Adrenal gland (tissue), 12 donors: Measurements from ENCODE around the gene PRRT1. TPM values are rescaled to one million over a fixed set of nuclear protein-coding genes. Genes with fewer than 3 reads are reported as not detected.
"Not testable (repeated sequence)": the region's sequence is repeated elsewhere in the genome, so short reads cannot be mapped to it uniquely, and the experiment has no call there.

Experiments used
- DNase-seq, 7 donors: peaks; one replicate each; pipeline ENCODE4 v3.0.0-alpha.2; 2019 to 2020
- H3K27ac ChIP-seq, 5 donors: fragments of 200-600 bp; sonication (generic) in 4 of 5; 1 replicate in 3 of 5; 2 replicates in 2 of 5; pipeline versions ENCODE4 v1.5.1 to v1.8.0; 2016 to 2020; ENCODE audit warnings: mild to moderate bottlenecking in 1 of 5
- H3K27me3 ChIP-seq: fragments of 200-600 bp; 2 replicates; pipeline ENCODE4 v1.8.0; 2021
- H3K36me3 ChIP-seq, 2 donors: fragments of 200-600 bp; replicated peaks in 1 of 2; 1 replicate in 1 of 2; 2 replicates in 1 of 2; pipeline versions ENCODE4 v1.5.1 to v1.8.0; 2018 to 2022
- H3K4me1 ChIP-seq, 2 donors: fragments of 200-600 bp; replicated peaks in 1 of 2; 1 replicate in 1 of 2; 2 replicates in 1 of 2; pipeline versions ENCODE4 v1.5.1 to v1.8.0; 2018 to 2021
- H3K4me3 ChIP-seq, 4 donors: fragments of 200-600 bp; sonication (generic) in 3 of 4; one replicate each; pipeline ENCODE4 v1.5.1; 2016 to 2018
- H3K9me3 ChIP-seq, 3 donors: fragments of 200-600 bp; sonication (generic) in 1 of 3; replicated peaks in 1 of 3; 1 replicate in 2 of 3; 2 replicates in 1 of 3; pipeline versions ENCODE4 v1.5.1 to v1.8.0; 2016 to 2021
- CTCF ChIP-seq, 6 experiments: fragments of 450-650 bp in 4 of 6; fragments of 200-600 bp in 2 of 6; sonication (generic) in 1 of 6; IDR thresholded peaks; 1 replicate in 5 of 6; 2 replicates in 1 of 6; pipeline versions ENCODE4 v1.5.1 to v1.8.0; 2016 to 2021; ENCODE audit warnings: antibody characterized with exemption in 6 of 6, mild to moderate bottlenecking in 2 of 6, moderate library complexity in 1 of 6
- POLR2A ChIP-seq, 2 donors: fragments of 450-650 bp; IDR thresholded peaks; one replicate each; pipeline ENCODE4 v1.6.1; 2017; ENCODE audit warnings: antibody characterized with exemption in 2 of 2, mild to moderate bottlenecking in 2 of 2, moderate library complexity in 1 of 2
- WGBS, 4 donors: extraction: QIAGEN DNeasy Blood & Tissue Kit in 2 of 4; methylation state at CpG; one replicate each; pipeline versions ENCODE4 v1.1.5 to v1.1.7; 2013 to 2017; 5-methylcytosine and 5-hydroxymethylcytosine counted together
- intact Hi-C, 2 donors: fragments of 100-400 bp; cut with DNase I; formaldehyde crosslinking; loops; one replicate each; pipeline versions ENCODE4 v1.14.1 to v1.15.0; 2022 to 2023
- polyA plus RNA-seq, 3 donors: library from polyadenylated mRNA; stranded (reverse); fragments of 200-250 nt in 2 of 3; fragments of 350-450 nt in 1 of 3; fragmentation: Illumina TruSeq in 1 of 3; extraction: RNeasy Lipid Tissue Mini Kit (QIAGEN cat#74804) in 1 of 3; gene quantifications; one replicate each; pipeline ENCODE4 v1.2.3, GENCODE V29; 2013 to 2014
- total RNA-seq, 9 donors: library from RNA; depleted of rRNA in 4 of 9; stranded (reverse); fragments of >200 nt in 4 of 9; fragments of 120-200 nt in 1 of 9; fragmentation: NEBNext Ultra II Directional in 1 of 9; extraction: Animal tissue kit (Norgen Biotek cat#: 25700) in 1 of 9; gene quantifications; one replicate each; pipeline versions ENCODE4 v1.1.0 to v1.2.4, GENCODE V29; 2013 to 2023
- donor health status: healthy with polysubstance abuse.
- donor health status: Bipolar disorder and iron deficiency.
- donor health status: DM: yes; HTN: yes; CAD: no.
- donor health status: DM: no; HTN: no; CAD: no.
- donor health status: DM: no; HTN: no; CAD: no.
- donor health status: DM: yes; HTN: yes; CAD: no.

The PRRT1 gene
- total and polyA plus RNA-seq, 12 donors = 0.22 to 26.0 (median 2.0) TPM; not detected in 1

GRCh38 chr6:32189742-32190053, 38.0 kb upstream of the PRRT1 start:
- peak overlapping the region; percentile 25 to 82 (median 72) for H3K4me3 ChIP-seq
- no peak for TF ChIP-seq CTCF (IDR thresholded peaks at IDR 0.05)
- TF ChIP-seq POLR2A (IDR thresholded peaks at IDR 0.05) = no peak
- H3K9me3 ChIP-seq = no peaks in the 10 kb centered on the region
- peaks cover 16 to 48% of the 10 kb centered on the region in 2 donors for H3K4me1 ChIP-seq
- H3K36me3 ChIP-seq = peaks cover 0 to 23% of the 10 kb centered on the region in 2 donors
- peak overlapping the region; percentile 87 to 96 (median 89) for H3K27ac ChIP-seq
- no peaks in the 10 kb centered on the region for H3K27me3 ChIP-seq
- peak in 2 of 7 donors; percentile 28 to 70 for DNase-seq
- intact Hi-C loops = loop anchor here in 1 of 2 donors (5.0 kb wide), 1 partner anchor 77 kb away; no protein-coding TSS in a partner anchor
- WGBS, 4 donors = 2 to 16% methylated on average over 20 to 23 of the region's 23 CpGs; no CpG with 5 or more reads in 2 of the 4 donors

DNA sequence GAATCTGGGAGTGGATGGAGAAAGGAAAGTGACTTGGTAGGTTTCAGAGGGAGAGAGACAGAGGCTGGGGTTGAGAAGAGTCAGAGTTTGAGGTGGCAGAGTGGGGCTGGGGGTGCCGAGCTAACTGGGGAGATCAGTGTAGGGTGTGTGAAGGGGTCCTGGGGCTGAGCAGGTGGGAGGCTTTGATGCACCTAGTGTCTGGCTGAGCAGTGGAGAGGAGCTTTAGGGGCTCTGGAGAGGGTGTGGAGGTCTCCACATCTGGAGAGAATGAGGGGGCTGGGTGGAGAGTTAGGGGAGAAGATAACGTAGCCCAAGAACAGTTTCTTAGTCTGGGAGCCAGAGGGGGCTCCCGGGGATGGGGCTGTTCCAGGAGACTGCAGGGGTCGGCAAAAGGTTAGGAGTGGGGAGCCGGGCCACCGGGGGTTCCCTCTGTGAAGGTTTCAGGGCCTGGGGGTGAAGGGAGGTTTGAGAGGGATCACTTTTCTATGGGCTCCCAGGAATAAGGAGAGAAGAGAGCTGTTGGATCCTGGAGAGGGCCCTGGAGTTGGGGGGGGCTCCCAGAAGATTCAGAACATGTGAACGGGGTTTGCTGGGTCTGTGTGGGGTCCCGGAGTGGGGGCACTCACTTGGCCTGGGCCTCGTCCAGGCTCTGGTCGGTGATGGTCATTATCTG, 37.5 kb upstream of the PRRT1 start:
- Histone ChIP-seq H3K4me3 (peak overlapping the region; percentile 25 to 82 (median 72)), H3K36me3 (peaks cover 0 to 23% of the 10 kb centered on the region in 2 donors), H3K9me3 (no peaks in the 10 kb centered on the region), H3K27me3 (no peaks in the 10 kb centered on the region), H3K27ac (peak overlapping the region; percentile 87 to 96 (median 89)), H3K4me1 (peaks cover 16 to 46% of the 10 kb centered on the region in 2 donors)
- no peak for TF ChIP-seq CTCF (IDR thresholded peaks at IDR 0.05)
- no peak for TF ChIP-seq POLR2A (IDR thresholded peaks at IDR 0.05)
- WGBS, 4 donors = 1% methylated on average over 6 to 10 of the region's 10 CpGs
- intact Hi-C loops = no loop called here
- no peak for DNase-seq

- TF ChIP-seq POLR2A (IDR thresholded peaks at IDR 0.05) (no peak), CTCF (IDR thresholded peaks at IDR 0.05) (no peak)
- Histone ChIP-seq H3K9me3 (no peaks in the 10 kb centered on the region), H3K27ac (peak overlapping the region; percentile 87 to 96 (median 89)), H3K27me3 (no peaks in the 10 kb centered on the region), H3K4me3 (peak overlapping the region in 3 of 4 donors; percentile 65 to 82 (median 78)), H3K36me3 (peaks cover 0 to 24% of the 10 kb centered on the region in 2 donors), H3K4me1 (peaks cover 16 to 42% of the 10 kb centered on the region in 2 donors)
- DNase-seq = no peak
- 14 to 32% (median 20%) methylated on average over 7 to 13 of the region's 13 CpGs for WGBS, 4 donors
- intact Hi-C loops = no loop called here
Measured at GRCh38 chr6:32188381-32189068, 36.8 kb upstream of the PRRT1 start.

DNA sequence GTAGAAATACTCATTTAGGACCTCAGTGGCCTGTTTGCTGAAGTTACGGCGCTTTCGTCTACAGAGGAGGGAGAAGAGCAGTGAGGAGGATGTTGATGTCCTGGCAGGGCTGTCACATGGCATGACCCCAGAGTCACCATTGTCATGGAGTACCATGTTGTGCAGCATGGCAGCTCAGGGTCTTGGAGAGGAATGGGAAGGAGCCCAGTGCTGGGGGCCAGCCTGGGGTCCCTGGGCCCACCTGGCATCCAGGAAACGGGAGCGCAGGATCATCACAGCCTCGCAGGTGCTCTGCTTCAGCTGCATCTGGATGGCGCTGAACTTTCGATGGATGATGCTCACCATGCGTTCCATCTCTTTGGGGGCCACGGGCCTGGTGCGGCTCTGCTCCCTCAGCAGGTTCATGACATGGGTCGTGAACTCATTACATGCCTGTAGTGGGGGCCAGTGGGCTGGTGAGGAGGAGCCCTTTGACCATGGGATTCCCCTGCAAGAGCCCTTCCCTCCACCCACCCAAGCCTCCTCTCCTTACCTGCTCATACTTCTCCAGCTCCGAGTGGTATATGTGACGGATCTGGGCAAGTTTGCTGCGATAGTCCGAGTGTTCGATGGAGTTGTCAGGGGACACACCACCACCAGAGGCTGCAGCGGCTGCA, 36.1 kb upstream of the PRRT1 start:
- WGBS, 4 donors = 72 to 81% (median 79%) methylated on average over 14 to 18 of the region's 18 CpGs
- intact Hi-C loops = not testable (repeated sequence)

More for the DNA sequence above, 36.1 kb upstream of the PRRT1 start:
- DNase-seq = peak in 1 of 7 donors; percentile 19
- Histone ChIP-seq H3K36me3 (peaks cover 0 to 30% of the 10 kb centered on the region in 2 donors), H3K4me1 (peaks cover 16 to 39% of the 10 kb centered on the region in 2 donors), H3K4me3 (peak overlapping the region in 1 of 4 donors; percentile 82), H3K27ac (peak overlapping the region in 3 of 5 donors; percentile 88 to 96 (median 94))
- not testable (repeated sequence) for H3K27me3 ChIP-seq, H3K9me3 ChIP-seq
